ENCODE measurements around the gene AFF4. TPM values are rescaled to one million over a fixed set of nuclear protein-coding genes. Genes with fewer than 3 reads are reported as not detected.

The AFF4 gene
- total RNA-seq, 1 donor from 2014 or later: 106 TPM

- Mint-ChIP-seq H3K4me3 (ENCODE audit: unreplicated experiment) (no peak overlapping the region), H3K9me3 (ENCODE audit: unreplicated experiment) (no peaks in the 10 kb centered on the region), H3K36me3 (ENCODE audit: unreplicated experiment) (no peaks in the 10 kb centered on the region), H3K27ac (ENCODE audit: unreplicated experiment) (no peak overlapping the region), H3K4me1 (ENCODE audit: unreplicated experiment) (no peaks in the 10 kb centered on the region), H3K27me3 (ENCODE audit: unreplicated experiment) (no peaks in the 10 kb centered on the region)
- no peak for DNase-seq (ENCODE audit: extremely low spot score, unreplicated experiment)
- TF ChIP-seq, protein P1, sequence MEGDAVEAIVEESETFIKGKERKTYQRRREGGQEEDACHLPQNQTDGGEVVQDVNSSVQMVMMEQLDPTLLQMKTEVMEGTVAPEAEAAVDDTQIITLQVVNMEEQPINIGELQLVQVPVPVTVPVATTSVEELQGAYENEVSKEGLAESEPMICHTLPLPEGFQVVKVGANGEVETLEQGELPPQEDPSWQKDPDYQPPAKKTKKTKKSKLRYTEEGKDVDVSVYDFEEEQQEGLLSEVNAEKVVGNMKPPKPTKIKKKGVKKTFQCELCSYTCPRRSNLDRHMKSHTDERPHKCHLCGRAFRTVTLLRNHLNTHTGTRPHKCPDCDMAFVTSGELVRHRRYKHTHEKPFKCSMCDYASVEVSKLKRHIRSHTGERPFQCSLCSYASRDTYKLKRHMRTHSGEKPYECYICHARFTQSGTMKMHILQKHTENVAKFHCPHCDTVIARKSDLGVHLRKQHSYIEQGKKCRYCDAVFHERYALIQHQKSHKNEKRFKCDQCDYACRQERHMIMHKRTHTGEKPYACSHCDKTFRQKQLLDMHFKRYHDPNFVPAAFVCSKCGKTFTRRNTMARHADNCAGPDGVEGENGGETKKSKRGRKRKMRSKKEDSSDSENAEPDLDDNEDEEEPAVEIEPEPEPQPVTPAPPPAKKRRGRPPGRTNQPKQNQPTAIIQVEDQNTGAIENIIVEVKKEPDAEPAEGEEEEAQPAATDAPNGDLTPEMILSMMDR (IDR thresholded peaks at IDR 0.05): no peak
Observed at GRCh38 chr5:132849347-132849746, 114.1 kb downstream of the AFF4 start.

DNA sequence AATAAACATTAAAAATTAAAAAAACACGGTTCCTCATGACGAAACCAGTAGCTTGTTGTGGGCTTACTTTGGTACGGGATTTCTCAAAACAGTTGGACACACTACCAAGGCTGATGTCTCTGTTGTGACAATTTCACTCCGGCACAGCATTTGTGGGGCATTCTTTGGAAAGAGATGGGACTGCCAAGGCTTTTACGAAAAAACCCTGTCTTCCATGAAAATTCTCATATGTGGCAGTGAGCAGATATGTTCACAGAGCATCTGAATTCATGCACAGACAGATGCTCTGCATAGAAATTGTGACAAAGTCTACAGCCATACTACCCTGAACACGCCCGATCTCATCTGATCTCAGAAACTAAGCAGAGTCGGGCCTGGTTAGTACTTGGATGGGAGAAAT, 115.2 kb downstream of the AFF4 start:
- Mint-ChIP-seq H3K4me3 (ENCODE audit: unreplicated experiment) (no peak overlapping the region), H3K9me3 (ENCODE audit: unreplicated experiment) (no peaks in the 10 kb centered on the region), H3K27ac (ENCODE audit: unreplicated experiment) (no peak overlapping the region)

DNA sequence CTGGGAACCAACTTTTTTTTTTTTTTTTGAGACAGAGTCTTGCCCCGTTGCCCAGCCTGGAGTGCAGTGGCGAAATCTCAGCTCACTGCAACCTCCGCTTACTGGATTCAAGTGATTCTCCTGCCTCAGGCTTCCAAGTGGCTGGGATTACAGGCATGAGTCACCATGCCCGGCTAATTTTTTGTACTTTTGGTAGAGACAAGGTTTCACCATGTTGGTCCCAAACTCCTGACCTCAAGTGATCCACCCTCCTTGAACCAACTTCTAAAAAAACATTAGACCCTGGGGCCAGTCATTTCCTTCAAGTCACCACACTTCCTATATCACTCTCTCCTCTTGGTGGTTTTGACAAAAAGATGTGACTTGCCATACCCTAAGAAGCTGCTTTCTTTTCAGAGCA, 122.1 kb downstream of the AFF4 start:
- no peak overlapping the region for H3K4me3 Mint-ChIP-seq (ENCODE audit: unreplicated experiment)
- H3K27me3 Mint-ChIP-seq (ENCODE audit: unreplicated experiment): no peaks in the 10 kb centered on the region
- no peak for DNase-seq (ENCODE audit: extremely low spot score, unreplicated experiment)
- no peaks in the 10 kb centered on the region for H3K36me3 Mint-ChIP-seq (ENCODE audit: unreplicated experiment)
- H3K4me1 Mint-ChIP-seq (ENCODE audit: unreplicated experiment): peaks cover 11% of the 10 kb centered on the region
- no peak overlapping the region for H3K27ac Mint-ChIP-seq (ENCODE audit: unreplicated experiment)
- TF ChIP-seq, protein P1 (IDR thresholded peaks at IDR 0.05): no peak
- no peaks in the 10 kb centered on the region for H3K9me3 Mint-ChIP-seq (ENCODE audit: unreplicated experiment)

More for the DNA sequence above, 115.2 kb downstream of the AFF4 start:
- H3K4me1 Mint-ChIP-seq (ENCODE audit: unreplicated experiment): no peaks in the 10 kb centered on the region
- no peaks in the 10 kb centered on the region for H3K36me3 Mint-ChIP-seq (ENCODE audit: unreplicated experiment)
- H3K27me3 Mint-ChIP-seq (ENCODE audit: unreplicated experiment): no peaks in the 10 kb centered on the region
- DNase-seq (ENCODE audit: extremely low spot score, unreplicated experiment): no peak
- TF ChIP-seq, protein P1 (IDR thresholded peaks at IDR 0.05): no peak

- no peaks in the 10 kb centered on the region for H3K9me3 Mint-ChIP-seq (ENCODE audit: unreplicated experiment)
- peaks cover 11% of the 10 kb centered on the region for H3K4me1 Mint-ChIP-seq (ENCODE audit: unreplicated experiment)
- TF ChIP-seq, protein P1 (IDR thresholded peaks at IDR 0.05): no peak
- DNase-seq (ENCODE audit: extremely low spot score, unreplicated experiment): no peak
- no peak overlapping the region for H3K4me3 Mint-ChIP-seq (ENCODE audit: unreplicated experiment)
- H3K27ac Mint-ChIP-seq (ENCODE audit: unreplicated experiment): no peak overlapping the region
- no peaks in the 10 kb centered on the region for H3K36me3 Mint-ChIP-seq (ENCODE audit: unreplicated experiment)
- no peaks in the 10 kb centered on the region for H3K27me3 Mint-ChIP-seq (ENCODE audit: unreplicated experiment)
Observed at GRCh38 chr5:132840896-132841295, 122.5 kb downstream of the AFF4 start.

DNA sequence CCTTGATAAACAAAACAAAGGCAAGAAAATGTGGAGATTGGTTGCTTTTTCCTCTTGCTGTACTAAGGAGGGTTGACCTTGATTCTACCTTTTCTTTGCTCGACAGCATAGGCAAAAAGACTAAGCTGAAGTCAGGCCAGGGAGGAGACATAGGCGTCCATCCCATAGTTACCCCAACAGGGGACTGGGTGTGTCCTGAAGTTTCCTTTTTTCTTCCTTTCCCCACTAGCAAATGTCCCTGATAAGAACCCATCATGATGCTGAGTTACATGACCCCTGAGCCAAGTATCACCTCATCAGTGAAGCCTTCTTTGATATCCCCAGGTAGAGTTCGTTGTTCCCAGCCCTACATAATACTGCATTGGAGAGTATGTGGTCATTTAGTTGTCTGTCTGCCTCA, 123.1 kb downstream of the AFF4 start:
- H3K27me3 Mint-ChIP-seq (ENCODE audit: unreplicated experiment): no peaks in the 10 kb centered on the region
- no peak for DNase-seq (ENCODE audit: extremely low spot score, unreplicated experiment)
- no peaks in the 10 kb centered on the region for H3K36me3 Mint-ChIP-seq (ENCODE audit: unreplicated experiment)
- no peak overlapping the region for H3K27ac Mint-ChIP-seq (ENCODE audit: unreplicated experiment)
- no peaks in the 10 kb centered on the region for H3K9me3 Mint-ChIP-seq (ENCODE audit: unreplicated experiment)
- no peak overlapping the region for H3K4me3 Mint-ChIP-seq (ENCODE audit: unreplicated experiment)
- peaks cover 11% of the 10 kb centered on the region for H3K4me1 Mint-ChIP-seq (ENCODE audit: unreplicated experiment)
- TF ChIP-seq, protein P1 (IDR thresholded peaks at IDR 0.05): no peak

All from osteocyte (in vitro differentiated cells).